RPMI7951 (cell line): ENCODE measurements around the gene SMYD3. TPM values are rescaled to one million over a fixed set of nuclear protein-coding genes. Genes with fewer than 3 reads are reported as not detected.

Experiments
- DNase-seq: peaks from one replicate; pipeline ENCODE4 v3.0.0-alpha.2; 2012; ENCODE audit warnings: low read depth
- total RNA-seq: library from RNA; depleted of rRNA; stranded (reverse); fragments of >200 nt; shearing (Covaris generic); gene quantifications from 2 replicates; pipeline ENCODE4 v1.2.3, GENCODE V29; 2014

The SMYD3 gene
- total RNA-seq, 1 experiment from 2014 or later, result 33.9 TPM

GRCh38 chr1:246214708-246215509, 292.2 kb downstream of the SMYD3 start:
- DNase-seq, result peak; percentile 95

- DNase-seq, result no peak
These were observed 293.1 kb downstream of the SMYD3 start for GRCh38 chr1:246213947-246214346.

GRCh38 chr1:246213502-246213901, 293.6 kb downstream of the SMYD3 start:
- DNase-seq, result no peak

- DNase-seq, result no peak
These were observed 294.0 kb downstream of the SMYD3 start for GRCh38 chr1:246213036-246213435.

GRCh38 chr1:246212013-246212412, 295.1 kb downstream of the SMYD3 start:
- no peak for DNase-seq

- no peak for DNase-seq
These were observed 296.3 kb downstream of the SMYD3 start for GRCh38 chr1:246210756-246211155.

GRCh38 chr1:246208105-246208504, 299.0 kb downstream of the SMYD3 start:
- DNase-seq, result no peak

- no peak for DNase-seq
These were observed 303.9 kb downstream of the SMYD3 start for GRCh38 chr1:246203180-246203579.

GRCh38 chr1:246200738-246201137, 306.3 kb downstream of the SMYD3 start:
- DNase-seq, result no peak

- DNase-seq, result no peak
These were observed 306.9 kb downstream of the SMYD3 start for GRCh38 chr1:246200225-246200624.

- peak; percentile 51 for DNase-seq
These were observed 307.9 kb downstream of the SMYD3 start for GRCh38 chr1:246199086-246199645.

GRCh38 chr1:246198115-246198816, 308.8 kb downstream of the SMYD3 start:
- DNase-seq, result no peak

GRCh38 chr1:246197076-246197475, 310.0 kb downstream of the SMYD3 start:
- DNase-seq, result no peak

GRCh38 chr1:246195296-246195695, 311.8 kb downstream of the SMYD3 start:
- no peak for DNase-seq

- DNase-seq, result no peak
These were observed 313.5 kb downstream of the SMYD3 start for GRCh38 chr1:246193537-246193936.

GRCh38 chr1:246189126-246189525, 318.0 kb downstream of the SMYD3 start:
- DNase-seq, result peak; percentile 7

- peak; percentile 38 for DNase-seq
These were observed 319.2 kb downstream of the SMYD3 start for GRCh38 chr1:246187834-246188372.

- no peak for DNase-seq
These were observed 322.6 kb downstream of the SMYD3 start for GRCh38 chr1:246184503-246184902.

- no peak for DNase-seq
These were observed 324.8 kb downstream of the SMYD3 start for GRCh38 chr1:246182149-246182851.

GRCh38 chr1:246181241-246181640, 325.8 kb downstream of the SMYD3 start:
- no peak for DNase-seq

GRCh38 chr1:246179401-246179800, 327.7 kb downstream of the SMYD3 start:
- no peak for DNase-seq
